Stimulated activated CD8-positive, alpha-beta memory T cell treated with anti-CD3 and anti-CD28 coated beads, Interleukin-7, amount 100 ng/mL, for 24 hours (primary cell): ENCODE data around the gene MRPL42.
A peak's percentile ranks its signal among the peaks of the same experiment; 100 is the strongest.
"Not testable (repeated sequence)": the region's sequence is repeated elsewhere in the genome, so short reads cannot be mapped to it uniquely, and the experiment has no call there.

Source experiments
- DNase-seq: peaks from one replicate; pipeline ENCODE4 v3.0.0-alpha.2; 2020; ENCODE audit warnings: low read depth

The MRPL42 gene

GRCh38 chr12:93467351-93468007, at the start of gene MRPL42:
Gene MRPL42 (plus strand): TSS chr12:93467514. CDS start chr12:93469286, 1,772 bp downstream.
- DNase-seq: peak; percentile 89

GRCh38 chr12:93417967-93418480, 49.3 kb upstream of the MRPL42 start:
- DNase-seq: no peak

- no peak for DNase-seq
These were observed 47.8 kb upstream of the MRPL42 start for GRCh38 chr12:93419388-93420034.

- no peak for DNase-seq
These were observed 45.3 kb upstream of the MRPL42 start for GRCh38 chr12:93422050-93422449.

GRCh38 chr12:93425736-93426411, 41.4 kb upstream of the MRPL42 start:
- DNase-seq: no peak

- DNase-seq: no peak
These were observed 40.9 kb upstream of the MRPL42 start for GRCh38 chr12:93426412-93426805.

- no peak for DNase-seq
These were observed 39.3 kb upstream of the MRPL42 start for GRCh38 chr12:93427779-93428564.

GRCh38 chr12:93429448-93429847, 37.9 kb upstream of the MRPL42 start:
- no peak for DNase-seq

GRCh38 chr12:93429852-93430251, 37.5 kb upstream of the MRPL42 start:
- DNase-seq: no peak

GRCh38 chr12:93430280-93430679, 37.0 kb upstream of the MRPL42 start:
- DNase-seq: no peak

GRCh38 chr12:93432031-93432430, 35.3 kb upstream of the MRPL42 start:
- DNase-seq: not testable (repeated sequence)

- DNase-seq: no peak
These were observed 33.0 kb upstream of the MRPL42 start for GRCh38 chr12:93434256-93434865.

- DNase-seq: no peak
These were observed 28.9 kb upstream of the MRPL42 start for GRCh38 chr12:93438266-93439050.

- no peak for DNase-seq
These were observed 27.1 kb upstream of the MRPL42 start for GRCh38 chr12:93440043-93440835.

- no peak for DNase-seq
These were observed 26.2 kb upstream of the MRPL42 start for GRCh38 chr12:93441081-93441616.

- DNase-seq: peak; percentile 94
These were observed 25.5 kb upstream of the MRPL42 start, which contains the start of gene UBE2N for GRCh38 chr12:93441617-93442410. Gene UBE2N (minus strand): TSS chr12:93441947. CDS start chr12:93441884, 63 bp downstream.

GRCh38 chr12:93442411-93443340, 24.6 kb upstream of the MRPL42 start:
- DNase-seq: no peak

GRCh38 chr12:93443576-93443975, 23.7 kb upstream of the MRPL42 start:
- no peak for DNase-seq
